Neural progenitor cell (in vitro differentiated cells): ENCODE results near the gene KCNMA1. TPM values are rescaled to one million over a fixed set of nuclear protein-coding genes. Genes with fewer than 3 reads are reported as not detected.

Experiments used
- DNase-seq: peaks from one replicate; pipeline ENCODE4 v3.0.0-alpha.2; 2016; ENCODE audit warnings: low spot score
- H2AFZ ChIP-seq: fragments of 200-600 bp; sonication (generic); replicated peaks from 2 replicates; pipeline ENCODE4 v1.6.1; 2016; ENCODE audit warnings: antibody characterized with exemption
- H3F3A ChIP-seq: fragments of 200-600 bp; sonication (generic); 2 replicates; pipeline ENCODE4 v1.6.1; 2016; ENCODE audit warnings: antibody characterized with exemption, low read depth
- H3K27ac ChIP-seq: fragments of 200-600 bp; sonication (generic); 2 replicates; pipeline ENCODE4 v1.5.1; 2016; ENCODE audit warnings: mild to moderate bottlenecking
- H3K27me3 ChIP-seq: fragments of 200-600 bp; sonication (generic); 2 replicates; pipeline ENCODE4 v1.6.1; 2016; ENCODE audit warnings: mild to moderate bottlenecking, moderate library complexity
- H3K36me3 ChIP-seq: fragments of 200-600 bp; sonication (generic); 2 replicates; pipeline ENCODE4 v1.5.1; 2016
- H3K4me1 ChIP-seq: fragments of 200-600 bp; sonication (generic); 2 replicates; pipeline ENCODE4 v1.6.1; 2016; ENCODE audit warnings: mixed run types
- H3K4me2 ChIP-seq: fragments of 200-600 bp; sonication (generic); 2 replicates; pipeline ENCODE4 v1.6.1; 2016
- H3K4me3 ChIP-seq: fragments of 200-600 bp; sonication (generic); 2 replicates; pipeline ENCODE4 v1.5.1; 2016
- H3K79me2 ChIP-seq: fragments of 200-600 bp; sonication (generic); 2 replicates; pipeline ENCODE4 v1.6.1; 2016; ENCODE audit warnings: low read depth
- H3K9ac ChIP-seq: fragments of 200-600 bp; sonication (generic); 2 replicates; pipeline ENCODE4 v1.6.1; 2016
- H3K9me3 ChIP-seq: fragments of 200-600 bp; sonication (generic); 2 replicates; pipeline ENCODE4 v1.5.1; 2016; ENCODE audit warnings: low read depth
- H4K20me1 ChIP-seq: fragments of 200-600 bp; sonication (generic); 2 replicates; pipeline ENCODE4 v1.6.1; 2016; ENCODE audit warnings: low read depth
- H3K27ac Mint-ChIP-seq: 3 replicates; pipeline ENCODE4 v1.8.0; 2021; ENCODE audit warnings: mixed read lengths
- H3K27me3 Mint-ChIP-seq: 2 replicates; pipeline ENCODE4 v1.8.0; 2022; ENCODE audit warnings: low read depth, mild to moderate bottlenecking, inconsistent platforms, moderate library complexity, mixed read lengths; ENCODE audit not compliant: insufficient read depth
- H3K36me3 Mint-ChIP-seq: 3 replicates; pipeline ENCODE4 v1.8.0; 2021; ENCODE audit warnings: mixed read lengths
- H3K4me1 Mint-ChIP-seq: 3 replicates; pipeline ENCODE4 v1.8.0; 2021; ENCODE audit warnings: mixed read lengths
- H3K4me3 Mint-ChIP-seq: 3 replicates; pipeline ENCODE4 v1.8.0; 2021; ENCODE audit warnings: mild to moderate bottlenecking, moderate library complexity, mixed read lengths
- H3K9me3 Mint-ChIP-seq: 3 replicates; pipeline ENCODE4 v1.8.0; 2020; ENCODE audit warnings: mixed read lengths
- CTCF ChIP-seq: fragments of 200-600 bp; sonication (generic); IDR thresholded peaks from 2 replicates; pipeline ENCODE4 v1.5.1; 2017; ENCODE audit warnings: antibody characterized with exemption, mild to moderate bottlenecking
- EZH2 ChIP-seq: fragments of 200-600 bp; sonication (generic); IDR thresholded peaks from 2 replicates; pipeline ENCODE4 v1.6.1; 2017; ENCODE audit warnings: antibody characterized with exemption, mild to moderate bottlenecking, moderate library complexity
- EZH2phosphoT487 ChIP-seq: fragments of 200-600 bp; sonication (generic); IDR thresholded peaks from 2 replicates; pipeline ENCODE4 v1.6.1; 2017; ENCODE audit warnings: antibody characterized with exemption
- total RNA-seq: library from RNA; depleted of rRNA; stranded (reverse); fragments of >200 nt; gene quantifications from 2 replicates; pipeline ENCODE4 v1.2.3, GENCODE V29; 2015; ENCODE audit warnings: low replicate concordance

KCNMA1 gene
- total RNA-seq, 1 donor from 2014 or later: 2.4 TPM

GRCh38 chr10:77680811-77681210, 43.2 kb upstream of the KCNMA1 start:
- H3F3A ChIP-seq: peaks cover 9% of the 10 kb centered on the region
- H3K4me1 ChIP-seq: peaks cover 7% of the 10 kb centered on the region
- no peak overlapping the region for H3K4me3 ChIP-seq
- no peak overlapping the region for H3K4me3 Mint-ChIP-seq
- no peak overlapping the region for H3K27ac ChIP-seq
- no peaks in the 10 kb centered on the region for H4K20me1 ChIP-seq
- no peak overlapping the region for H3K4me2 ChIP-seq
- H3K27me3 Mint-ChIP-seq: peaks cover 14% of the 10 kb centered on the region
- no peak overlapping the region for H2AFZ ChIP-seq
- H3K9ac ChIP-seq: no peak overlapping the region
- peaks cover 8% of the 10 kb centered on the region for H3K9me3 Mint-ChIP-seq
- H3K27me3 ChIP-seq: no peaks in the 10 kb centered on the region
- no peak for DNase-seq
- peaks cover 18% of the 10 kb centered on the region for H3K4me1 Mint-ChIP-seq
- no peaks in the 10 kb centered on the region for H3K36me3 ChIP-seq
- H3K79me2 ChIP-seq: no peaks in the 10 kb centered on the region
- no peak overlapping the region for H3K27ac Mint-ChIP-seq
- no peak for TF ChIP-seq CTCF
- TF ChIP-seq EZH2phosphoT487: no peak
- H3K9me3 ChIP-seq: no peaks in the 10 kb centered on the region
- no peaks in the 10 kb centered on the region for H3K36me3 Mint-ChIP-seq

GRCh38 chr10:77680065-77680464, 42.5 kb upstream of the KCNMA1 start:
- H3K4me1 ChIP-seq: no peaks in the 10 kb centered on the region
- no peak overlapping the region for H3K4me3 ChIP-seq
- H3K27me3 ChIP-seq: no peaks in the 10 kb centered on the region
- Mint-ChIP-seq H3K4me1 (peaks cover 18% of the 10 kb centered on the region), H3K36me3 (no peaks in the 10 kb centered on the region), H3K27ac (no peak overlapping the region), H3K4me3 (no peak overlapping the region), H3K27me3 (peaks cover 12% of the 10 kb centered on the region), H3K9me3 (peaks cover 8% of the 10 kb centered on the region)
- no peak overlapping the region for H3K9ac ChIP-seq
- H3K4me2 ChIP-seq: no peak overlapping the region
- H3K36me3 ChIP-seq: no peaks in the 10 kb centered on the region
- H4K20me1 ChIP-seq: no peaks in the 10 kb centered on the region
- no peak for DNase-seq
- H3K27ac ChIP-seq: no peak overlapping the region
- peaks cover 1% of the 10 kb centered on the region for H3F3A ChIP-seq
- H3K79me2 ChIP-seq: no peaks in the 10 kb centered on the region
- H3K9me3 ChIP-seq: no peaks in the 10 kb centered on the region
- H2AFZ ChIP-seq: no peak overlapping the region
- no peak for TF ChIP-seq EZH2phosphoT487
- TF ChIP-seq CTCF: no peak
- no peak for TF ChIP-seq EZH2

DNA sequence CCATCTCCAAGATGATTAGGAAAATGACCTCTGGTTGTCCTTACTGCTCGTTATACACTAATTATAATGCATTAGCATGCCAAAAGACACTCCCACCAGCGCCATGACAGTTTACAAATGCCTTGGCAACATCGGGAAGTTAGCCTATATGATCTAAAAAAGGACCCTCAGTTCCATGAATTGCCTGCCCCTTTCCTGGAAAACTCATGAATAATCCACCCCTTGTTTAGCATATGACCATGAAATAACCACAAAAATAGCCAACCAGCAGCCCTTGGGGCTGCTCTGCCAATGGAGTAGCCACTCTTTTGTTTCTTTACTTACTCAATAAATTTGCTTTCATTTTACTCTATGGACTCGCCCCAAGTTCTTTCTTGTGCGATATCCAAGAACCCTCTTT, 41.6 kb upstream of the KCNMA1 start:
- Mint-ChIP-seq H3K36me3 (no peaks in the 10 kb centered on the region), H3K4me3 (no peak overlapping the region), H3K4me1 (peaks cover 18% of the 10 kb centered on the region), H3K27me3 (peaks cover 12% of the 10 kb centered on the region), H3K9me3 (peaks cover 8% of the 10 kb centered on the region), H3K27ac (no peak overlapping the region)
- no peak for TF ChIP-seq EZH2
- TF ChIP-seq EZH2phosphoT487: no peak
- TF ChIP-seq CTCF: no peak
- Histone ChIP-seq H3K4me2 (no peak overlapping the region), H3K36me3 (no peaks in the 10 kb centered on the region), H3K27ac (no peak overlapping the region), H3K4me3 (no peak overlapping the region), H3K79me2 (no peaks in the 10 kb centered on the region), H2AFZ (no peak overlapping the region), H3K4me1 (no peaks in the 10 kb centered on the region), H4K20me1 (no peaks in the 10 kb centered on the region), H3F3A (no peaks in the 10 kb centered on the region), H3K9ac (no peak overlapping the region), H3K9me3 (no peaks in the 10 kb centered on the region), H3K27me3 (no peaks in the 10 kb centered on the region)
- no peak for DNase-seq

DNA sequence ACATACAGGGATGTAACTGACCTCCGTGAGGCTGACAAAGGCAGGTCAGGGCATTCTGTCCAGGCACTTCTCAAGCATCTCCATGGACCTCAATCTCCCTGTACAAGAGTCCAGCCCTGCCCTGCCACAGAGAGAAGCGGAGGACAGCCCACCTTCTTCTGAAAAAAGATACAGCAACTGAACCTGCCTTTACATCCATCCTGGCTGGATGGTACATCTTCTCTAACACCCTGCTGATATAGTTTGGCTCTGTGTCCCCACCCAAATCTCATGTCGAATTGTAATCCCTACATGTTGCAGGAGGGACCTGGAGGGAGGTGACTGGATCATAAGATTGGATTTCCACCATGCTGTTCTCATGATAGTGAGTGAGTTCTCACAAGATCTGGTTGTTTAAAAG, 40.5 kb upstream of the KCNMA1 start:
- H3K4me1 Mint-ChIP-seq: peaks cover 16% of the 10 kb centered on the region
- no peaks in the 10 kb centered on the region for H3K9me3 ChIP-seq
- H3K4me3 Mint-ChIP-seq: no peak overlapping the region
- TF ChIP-seq CTCF (no peak), EZH2 (no peak), EZH2phosphoT487 (no peak)
- H3K4me3 ChIP-seq: no peak overlapping the region
- H3K4me2 ChIP-seq: no peak overlapping the region
- H3K36me3 ChIP-seq: no peaks in the 10 kb centered on the region
- H4K20me1 ChIP-seq: no peaks in the 10 kb centered on the region
- no peaks in the 10 kb centered on the region for H3K36me3 Mint-ChIP-seq
- peaks cover 12% of the 10 kb centered on the region for H3K27me3 Mint-ChIP-seq
- no peaks in the 10 kb centered on the region for H3F3A ChIP-seq
- H2AFZ ChIP-seq: no peak overlapping the region
- H3K79me2 ChIP-seq: no peaks in the 10 kb centered on the region
- H3K27ac Mint-ChIP-seq: no peak overlapping the region
- DNase-seq: no peak
- no peaks in the 10 kb centered on the region for H3K4me1 ChIP-seq
- no peak overlapping the region for H3K27ac ChIP-seq
- H3K9ac ChIP-seq: no peak overlapping the region
- H3K27me3 ChIP-seq: no peaks in the 10 kb centered on the region
- H3K9me3 Mint-ChIP-seq: peaks cover 3% of the 10 kb centered on the region
